ENCODE data around the gene PAX1. TPM values are rescaled to one million over a fixed set of nuclear protein-coding genes. Genes with fewer than 3 reads are reported as not detected.

Gene PAX1
- polyA plus RNA-seq, 3 donors, result not detected

DNA sequence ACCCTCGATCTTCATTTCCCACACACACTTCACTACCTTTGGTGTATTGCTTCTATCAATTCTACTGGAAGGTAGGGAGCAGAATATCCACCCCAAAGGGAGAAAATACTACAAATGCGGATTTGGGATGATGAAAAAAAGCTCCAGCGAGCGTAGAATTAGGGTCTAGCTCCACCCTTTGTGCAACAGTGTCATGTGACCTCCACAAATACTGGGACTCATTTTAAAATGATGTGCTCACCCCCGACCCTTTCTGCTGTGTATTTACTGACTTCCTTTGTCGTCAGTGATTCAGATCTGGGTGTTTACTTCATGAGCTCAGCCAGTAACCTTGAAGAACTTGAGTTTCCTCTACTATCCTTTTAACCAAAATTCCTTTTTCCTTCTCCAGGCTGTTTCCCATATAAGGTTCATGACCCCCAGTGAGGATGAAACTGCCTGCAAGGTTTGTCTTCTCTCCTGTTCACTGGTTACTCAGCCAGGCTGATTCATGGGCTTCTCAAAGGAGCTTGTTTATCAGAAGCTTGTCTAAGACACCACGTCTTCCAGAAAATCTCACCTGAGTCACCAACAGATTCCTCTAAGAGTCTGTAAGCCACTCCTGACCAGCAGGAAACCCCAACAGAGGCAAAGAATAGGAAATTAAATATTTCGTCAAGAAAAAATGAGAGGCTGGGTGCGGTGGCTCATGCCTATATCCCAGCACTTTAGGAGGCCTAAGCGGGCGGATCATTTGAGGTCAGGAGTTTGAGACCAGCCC, 39.6 kb upstream of the PAX1 start:
- no peaks in the 10 kb centered on the region for H3K4me1 Mint-ChIP-seq
- peaks cover 0 to 13% (median 3%) of the 10 kb centered on the region in 7 donors for H3K9me3 Mint-ChIP-seq
- H3K9ac ChIP-seq (ENCODE audit: insufficient read depth, low read length, poor library complexity, severe bottlenecking), result no peak overlapping the region
- no peak overlapping the region for H3K27ac ChIP-seq (ENCODE audit: low read depth in 1 of 2, low read length in 2 of 2)
- TF ChIP-seq, protein P1, sequence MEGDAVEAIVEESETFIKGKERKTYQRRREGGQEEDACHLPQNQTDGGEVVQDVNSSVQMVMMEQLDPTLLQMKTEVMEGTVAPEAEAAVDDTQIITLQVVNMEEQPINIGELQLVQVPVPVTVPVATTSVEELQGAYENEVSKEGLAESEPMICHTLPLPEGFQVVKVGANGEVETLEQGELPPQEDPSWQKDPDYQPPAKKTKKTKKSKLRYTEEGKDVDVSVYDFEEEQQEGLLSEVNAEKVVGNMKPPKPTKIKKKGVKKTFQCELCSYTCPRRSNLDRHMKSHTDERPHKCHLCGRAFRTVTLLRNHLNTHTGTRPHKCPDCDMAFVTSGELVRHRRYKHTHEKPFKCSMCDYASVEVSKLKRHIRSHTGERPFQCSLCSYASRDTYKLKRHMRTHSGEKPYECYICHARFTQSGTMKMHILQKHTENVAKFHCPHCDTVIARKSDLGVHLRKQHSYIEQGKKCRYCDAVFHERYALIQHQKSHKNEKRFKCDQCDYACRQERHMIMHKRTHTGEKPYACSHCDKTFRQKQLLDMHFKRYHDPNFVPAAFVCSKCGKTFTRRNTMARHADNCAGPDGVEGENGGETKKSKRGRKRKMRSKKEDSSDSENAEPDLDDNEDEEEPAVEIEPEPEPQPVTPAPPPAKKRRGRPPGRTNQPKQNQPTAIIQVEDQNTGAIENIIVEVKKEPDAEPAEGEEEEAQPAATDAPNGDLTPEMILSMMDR (IDR thresholded peaks at IDR 0.05), result no peak
- H3K36me3 Mint-ChIP-seq, result no peaks in the 10 kb centered on the region
- no peaks in the 10 kb centered on the region for H3K36me3 ChIP-seq (replicated peaks in 1 of 2; ENCODE audit: control insufficient read depth in 1 of 2, insufficient read depth in 2 of 2, low read length in 2 of 2)
- H3K79me2 ChIP-seq (ENCODE audit: insufficient read depth, low read length), result no peaks in the 10 kb centered on the region
- H4K20me1 ChIP-seq (ENCODE audit: insufficient read depth, low read length), result no peaks in the 10 kb centered on the region
- no peaks in the 10 kb centered on the region for H3K27me3 ChIP-seq (ENCODE audit: control insufficient read depth in 2 of 2, insufficient read depth in 2 of 2, low read length in 2 of 2)
- H3K27ac Mint-ChIP-seq, result no peak overlapping the region
- H3K27me3 Mint-ChIP-seq (ENCODE audit: low read depth in 3 of 3), result peaks cover 1 to 4% (median 2%) of the 10 kb centered on the region in 3 donors
- H3K4me2 ChIP-seq (replicated peaks; ENCODE audit: extremely low read depth, low read length, poor library complexity, severe bottlenecking), result no peak overlapping the region
- no peak overlapping the region for H2AFZ ChIP-seq (ENCODE audit: insufficient read depth, low read depth, low read length, poor library complexity, severe bottlenecking)
- no peaks in the 10 kb centered on the region for H3K4me1 ChIP-seq (ENCODE audit: control insufficient read depth in 1 of 2, insufficient read depth in 2 of 2, low read length in 2 of 2)
- intact Hi-C loops (cut with micrococcal nuclease), result no loop called here
- no peak for DNase-seq
- no peaks in the 10 kb centered on the region for H3K9me3 ChIP-seq (replicated peaks in 1 of 2; ENCODE audit: control insufficient read depth in 1 of 2, insufficient read depth in 1 of 2, low read length in 2 of 2)
- no peak overlapping the region for H3K4me3 ChIP-seq (replicated peaks in 1 of 3; ENCODE audit: low read depth in 2 of 3, low read length in 3 of 3)
- no peak overlapping the region for H3K4me3 Mint-ChIP-seq
- WGBS (ENCODE audit: insufficient coverage), result 89% methylated on average over 8 of the region's 11 CpGs

DNA sequence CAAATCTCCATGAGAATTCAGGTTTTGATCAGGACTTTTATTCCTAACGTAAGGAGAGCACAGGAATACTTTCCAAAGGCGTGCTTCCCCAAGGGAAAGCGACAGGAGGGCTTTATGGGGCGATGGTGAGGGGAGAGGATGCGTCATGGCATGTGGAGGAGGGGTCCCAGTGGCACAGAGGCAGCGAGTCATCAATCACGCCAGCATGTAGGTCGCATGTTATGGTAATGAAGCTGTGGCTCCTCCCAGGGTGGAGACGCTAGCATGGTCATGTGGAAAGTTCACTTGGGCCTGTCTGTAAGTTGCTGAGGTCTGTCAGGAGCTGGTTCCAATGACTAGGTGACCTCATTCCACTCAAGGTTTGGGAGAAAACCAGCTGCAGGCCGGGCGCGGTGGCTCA, 35.3 kb upstream of the PAX1 start:
- Mint-ChIP-seq H3K4me3 (no peak overlapping the region), H3K4me1 (no peaks in the 10 kb centered on the region), H3K27ac (no peak overlapping the region), H3K36me3 (no peaks in the 10 kb centered on the region), H3K27me3 (ENCODE audit: low read depth in 3 of 3) (peaks cover 0 to 2% (median 1%) of the 10 kb centered on the region in 3 donors), H3K9me3 (peaks cover 0 to 18% (median 7%) of the 10 kb centered on the region in 7 donors)
- Histone ChIP-seq H3K27me3 (ENCODE audit: control insufficient read depth in 2 of 2, insufficient read depth in 2 of 2, low read length in 2 of 2) (no peaks in the 10 kb centered on the region), H3K4me2 (replicated peaks; ENCODE audit: extremely low read depth, low read length, poor library complexity, severe bottlenecking) (no peak overlapping the region), H4K20me1 (ENCODE audit: insufficient read depth, low read length) (no peaks in the 10 kb centered on the region), H2AFZ (ENCODE audit: insufficient read depth, low read depth, low read length, poor library complexity, severe bottlenecking) (no peak overlapping the region), H3K27ac (ENCODE audit: low read depth in 1 of 2, low read length in 2 of 2) (no peak overlapping the region), H3K9me3 (replicated peaks in 1 of 2; ENCODE audit: control insufficient read depth in 1 of 2, insufficient read depth in 1 of 2, low read length in 2 of 2) (peaks cover 0 to 8% of the 10 kb centered on the region in 2 donors), H3K9ac (ENCODE audit: insufficient read depth, low read length, poor library complexity, severe bottlenecking) (no peak overlapping the region), H3K4me1 (ENCODE audit: control insufficient read depth in 1 of 2, insufficient read depth in 2 of 2, low read length in 2 of 2) (no peaks in the 10 kb centered on the region), H3K4me3 (replicated peaks in 1 of 3; ENCODE audit: low read depth in 2 of 3, low read length in 3 of 3) (no peak overlapping the region), H3K36me3 (replicated peaks in 1 of 2; ENCODE audit: control insufficient read depth in 1 of 2, insufficient read depth in 2 of 2, low read length in 2 of 2) (no peaks in the 10 kb centered on the region), H3K79me2 (ENCODE audit: insufficient read depth, low read length) (no peaks in the 10 kb centered on the region)
- TF ChIP-seq, protein P1 (IDR thresholded peaks at IDR 0.05), result no peak
- DNase-seq, result no peak
- WGBS (ENCODE audit: insufficient coverage), result 94% methylated on average over 12 of the region's 12 CpGs
- intact Hi-C loops (cut with micrococcal nuclease), result no loop called here
